Measurements from ENCODE around the gene LRRC2. TPM values are rescaled to one million over a fixed set of nuclear protein-coding genes. Genes with fewer than 3 reads are reported as not detected.

Gene LRRC2
- total and polyA plus RNA-seq, 2 of the 13 experiments (the other 11 are each of a cell fraction or from before 2014, with no cell fraction given): 0.27 to 0.58 TPM

DNA sequence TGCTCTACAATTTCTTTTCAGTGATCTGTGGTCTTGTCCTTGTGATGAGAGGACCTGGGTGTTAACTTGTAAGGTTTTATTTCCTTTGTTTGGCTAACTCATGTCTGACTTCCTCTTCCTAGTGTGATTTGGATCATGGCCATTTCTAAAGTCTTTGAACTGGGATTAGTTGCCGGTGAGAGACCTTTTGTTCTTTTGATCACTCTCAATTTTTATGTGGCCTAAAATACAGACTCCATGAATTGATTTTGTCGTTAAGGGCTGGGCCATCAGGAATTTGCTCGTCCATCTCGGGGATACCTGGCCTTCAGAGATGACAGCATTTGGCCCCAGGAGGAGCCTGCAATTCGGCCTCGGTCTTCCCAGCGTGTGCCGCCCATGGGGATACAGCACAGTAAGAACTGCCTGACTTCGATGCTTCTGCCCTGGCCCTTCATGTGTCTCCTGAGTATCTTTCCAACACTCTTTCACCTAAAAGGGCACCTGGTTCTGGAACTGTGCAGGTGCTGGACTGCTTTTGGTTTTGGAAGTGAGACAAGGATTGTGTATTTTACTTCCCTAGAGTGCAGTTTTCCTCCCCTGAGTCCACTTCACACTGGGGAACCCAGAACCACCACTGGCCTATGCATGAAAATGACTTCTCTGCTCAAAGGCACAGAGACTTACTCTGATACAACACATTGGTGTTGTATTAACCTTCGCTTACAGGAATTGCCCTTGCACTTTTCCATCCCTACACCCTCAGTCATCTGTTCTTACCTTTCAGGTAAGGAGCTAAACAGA, 13.1 kb upstream of the LRRC2 start:
- BruUV-seq (replicated peaks): TSS peak; percentile 74
- CTCF ChIA-PET (ENCODE audit: low intra/inter-chr PET ratio, low total read pairs): no interaction called here
- WGBS (ENCODE audit: low lambda C conversion rate): 18% methylated on average over 10 of the region's 10 CpGs
- peak; percentile 93 for TF ChIP-seq TCF7 (IDR thresholded peaks at IDR 0.05; ENCODE audit: low read depth)
- no peak; the same call in 1 of the 2 replicates for TF ChIP-seq SMYD3 (CRISPR knock-in tag; IDR thresholded peaks at IDR 0.05)
- TF ChIP-seq ELF1 (CRISPR knock-in tag; IDR thresholded peaks at IDR 0.05): peak; percentile 31; the same call in 1 of the 2 replicates
- no peak for TF ChIP-seq NPAS2 (CRISPR knock-in tag; IDR thresholded peaks at IDR 0.05; ENCODE audit: borderline replicate concordance)
- TF ChIP-seq, protein P1, sequence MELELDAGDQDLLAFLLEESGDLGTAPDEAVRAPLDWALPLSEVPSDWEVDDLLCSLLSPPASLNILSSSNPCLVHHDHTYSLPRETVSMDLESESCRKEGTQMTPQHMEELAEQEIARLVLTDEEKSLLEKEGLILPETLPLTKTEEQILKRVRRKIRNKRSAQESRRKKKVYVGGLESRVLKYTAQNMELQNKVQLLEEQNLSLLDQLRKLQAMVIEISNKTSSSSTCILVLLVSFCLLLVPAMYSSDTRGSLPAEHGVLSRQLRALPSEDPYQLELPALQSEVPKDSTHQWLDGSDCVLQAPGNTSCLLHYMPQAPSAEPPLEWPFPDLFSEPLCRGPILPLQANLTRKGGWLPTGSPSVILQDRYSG (CRISPR knock-in tag; IDR thresholded peaks at IDR 0.05): no peak
- 0 out of 2 replicates have a peak, but pooled peaks have one; percentile 35 for TF ChIP-seq ZNF331 (CRISPR knock-in tag; IDR thresholded peaks at IDR 0.05)
- no peak for TF ChIP-seq SRY (CRISPR knock-in tag; IDR thresholded peaks at IDR 0.05)
- peak; percentile 74 for TF ChIP-seq RXRB (CRISPR knock-in tag; IDR thresholded peaks at IDR 0.05; ENCODE audit: borderline replicate concordance)
- TF ChIP-seq HHEX (CRISPR knock-in tag; IDR thresholded peaks at IDR 0.05): no peak
- TF ChIP-seq, protein P2, sequence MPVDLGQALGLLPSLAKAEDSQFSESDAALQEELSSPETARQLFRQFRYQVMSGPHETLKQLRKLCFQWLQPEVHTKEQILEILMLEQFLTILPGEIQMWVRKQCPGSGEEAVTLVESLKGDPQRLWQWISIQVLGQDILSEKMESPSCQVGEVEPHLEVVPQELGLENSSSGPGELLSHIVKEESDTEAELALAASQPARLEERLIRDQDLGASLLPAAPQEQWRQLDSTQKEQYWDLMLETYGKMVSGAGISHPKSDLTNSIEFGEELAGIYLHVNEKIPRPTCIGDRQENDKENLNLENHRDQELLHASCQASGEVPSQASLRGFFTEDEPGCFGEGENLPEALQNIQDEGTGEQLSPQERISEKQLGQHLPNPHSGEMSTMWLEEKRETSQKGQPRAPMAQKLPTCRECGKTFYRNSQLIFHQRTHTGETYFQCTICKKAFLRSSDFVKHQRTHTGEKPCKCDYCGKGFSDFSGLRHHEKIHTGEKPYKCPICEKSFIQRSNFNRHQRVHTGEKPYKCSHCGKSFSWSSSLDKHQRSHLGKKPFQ (CRISPR knock-in tag; IDR thresholded peaks at IDR 0.05; ENCODE audit: insufficient replicate concordance): peak; percentile 51
- TF ChIP-seq ZNF33B (CRISPR knock-in tag; IDR thresholded peaks at IDR 0.05): no peak
- TF ChIP-seq, protein P3, sequence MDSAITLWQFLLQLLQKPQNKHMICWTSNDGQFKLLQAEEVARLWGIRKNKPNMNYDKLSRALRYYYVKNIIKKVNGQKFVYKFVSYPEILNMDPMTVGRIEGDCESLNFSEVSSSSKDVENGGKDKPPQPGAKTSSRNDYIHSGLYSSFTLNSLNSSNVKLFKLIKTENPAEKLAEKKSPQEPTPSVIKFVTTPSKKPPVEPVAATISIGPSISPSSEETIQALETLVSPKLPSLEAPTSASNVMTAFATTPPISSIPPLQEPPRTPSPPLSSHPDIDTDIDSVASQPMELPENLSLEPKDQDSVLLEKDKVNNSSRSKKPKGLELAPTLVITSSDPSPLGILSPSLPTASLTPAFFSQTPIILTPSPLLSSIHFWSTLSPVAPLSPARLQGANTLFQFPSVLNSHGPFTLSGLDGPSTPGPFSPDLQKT (CRISPR knock-in tag; IDR thresholded peaks at IDR 0.05; ENCODE audit: borderline replicate concordance): no peak
- TF ChIP-seq, protein P4, sequence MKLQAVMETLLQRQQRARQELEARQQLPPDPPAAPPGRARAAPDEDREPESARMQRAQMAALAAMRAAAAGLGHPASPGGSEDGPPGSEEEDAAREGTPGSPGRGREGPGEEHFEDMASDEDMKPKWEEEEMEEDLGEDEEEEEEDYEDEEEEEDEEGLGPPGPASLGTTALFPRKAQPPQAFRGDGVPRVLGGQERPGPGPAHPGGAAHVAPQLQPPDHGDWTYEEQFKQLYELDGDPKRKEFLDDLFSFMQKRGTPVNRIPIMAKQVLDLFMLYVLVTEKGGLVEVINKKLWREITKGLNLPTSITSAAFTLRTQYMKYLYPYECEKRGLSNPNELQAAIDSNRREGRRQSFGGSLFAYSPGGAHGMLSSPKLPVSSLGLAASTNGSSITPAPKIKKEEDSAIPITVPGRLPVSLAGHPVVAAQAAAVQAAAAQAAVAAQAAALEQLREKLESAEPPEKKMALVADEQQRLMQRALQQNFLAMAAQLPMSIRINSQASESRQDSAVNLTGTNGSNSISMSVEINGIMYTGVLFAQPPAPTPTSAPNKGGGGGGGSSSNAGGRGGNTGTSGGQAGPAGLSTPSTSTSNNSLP (IDR thresholded peaks at IDR 0.05; ENCODE audit: low read depth, low read length): peak; percentile 57
- TF ChIP-seq ZNF772 (CRISPR knock-in tag; IDR thresholded peaks at IDR 0.05): 0 out of 2 replicates have a peak, but pooled peaks have one; percentile 35
- peak; percentile 90 for TF ChIP-seq SOX13 (IDR thresholded peaks at IDR 0.05)
- peak in 1 of 2 experiments; percentile 97; a peak in 2 of 4 replicates for TF ChIP-seq SOX13 (CRISPR knock-in tag; conservative IDR thresholded peaks at IDR 0.05 in 1 of 2, IDR thresholded peaks at IDR 0.05 in 1 of 2)
- TF ChIP-seq, protein P5, sequence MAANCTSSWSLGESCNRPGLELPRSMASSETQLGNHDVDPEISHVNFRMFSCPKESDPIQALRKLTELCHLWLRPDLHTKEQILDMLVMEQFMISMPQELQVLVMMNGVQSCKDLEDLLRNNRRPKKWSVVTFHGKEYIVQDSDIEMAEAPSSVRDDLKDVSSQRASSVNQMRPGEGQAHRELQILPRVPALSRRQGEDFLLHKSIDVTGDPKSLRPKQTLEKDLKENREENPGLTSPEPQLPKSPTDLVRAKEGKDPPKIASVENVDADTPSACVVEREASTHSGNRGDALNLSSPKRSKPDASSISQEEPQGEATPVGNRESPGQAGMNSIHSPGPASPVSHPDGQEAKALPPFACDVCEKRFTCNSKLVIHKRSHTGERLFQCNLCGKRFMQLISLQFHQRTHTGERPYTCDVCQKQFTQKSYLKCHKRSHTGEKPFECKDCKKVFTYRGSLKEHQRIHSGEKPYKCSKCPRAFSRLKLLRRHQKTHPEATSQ (CRISPR knock-in tag; IDR thresholded peaks at IDR 0.05; ENCODE audit: borderline replicate concordance): no peak

More for the DNA sequence above, 13.1 kb upstream of the LRRC2 start:
- Histone ChIP-seq H3K36me3 (replicated peaks in 1 of 2; ENCODE audit: control insufficient read depth in 1 of 2, insufficient read depth in 2 of 2, low read length in 2 of 2) (no peaks in the 10 kb centered on the region), H2AFZ (ENCODE audit: low read length) (no peak overlapping the region), H3K4me1 (ENCODE audit: insufficient read depth, low read length) (peaks cover 78% of the 10 kb centered on the region), H3K79me2 (ENCODE audit: insufficient read depth, low read length) (no peaks in the 10 kb centered on the region), H3K9me3 (ENCODE audit: low read length) (no peaks in the 10 kb centered on the region), H3K4me2 (ENCODE audit: low read depth, low read length) (peak overlapping the region; percentile 44), H3K9ac (ENCODE audit: insufficient read depth, low read depth, low read length) (peak overlapping the region; percentile 23; the same call in 1 of the 2 replicates), H3K27me3 (ENCODE audit: control insufficient read depth in 1 of 2, insufficient read depth in 2 of 2, low read length in 2 of 2) (no peaks in the 10 kb centered on the region), H3K4me3 (replicated peaks in 1 of 3; ENCODE audit: insufficient read depth in 1 of 3, low read depth in 2 of 3, low read length in 3 of 3) (no peak overlapping the region; a peak in 1 of 6 replicates), H4K20me1 (ENCODE audit: insufficient read depth, low read length) (no peaks in the 10 kb centered on the region), H3K27ac (ENCODE audit: extremely low read length, insufficient read depth, low read length) (peak overlapping the region; percentile 73)
- POLR2A ChIA-PET: interaction anchor here (0.9 kb wide), 1 partner anchor 13 kb away, joined by 3 read pairs; no protein-coding TSS in a partner anchor
- intact Hi-C loops (cut with micrococcal nuclease; ENCODE audit: unreplicated experiment): no loop called here
- peak; percentile 77 for ATAC-seq
- in situ Hi-C loops (cut with HindIII; ENCODE audit: extremely low pct_ligation_motif_present, low pct_unique_long_range_greater_than_20kb): no loop called here
- peak; percentile 93 for DNase-seq (ENCODE audit: low spot score)
- FAIRE-seq: peak; percentile 77

Data from HepG2 (cell line).